Measurements from ENCODE around the gene SLC26A6.

- TF ChIP-seq POLR2A (IDR thresholded peaks at IDR 0.05; ENCODE audit: low read depth, low read length) = no peak
- no peak for TF ChIP-seq TAF1 (IDR thresholded peaks at IDR 0.05; ENCODE audit: low read depth, low read length)
- TF ChIP-seq POLR2AphosphoS5 (IDR thresholded peaks at IDR 0.05; ENCODE audit: low read depth, low read length) = no peak
- TF ChIP-seq SPI1 (IDR thresholded peaks at IDR 0.05; ENCODE audit: low read depth, low read length) = no peak
- TF ChIP-seq PAX5 (IDR thresholded peaks at IDR 0.05; ENCODE audit: insufficient read depth, low read length, severe bottlenecking) = no peak
Measured at GRCh38 chr3:48629894-48630293, 5.4 kb downstream of the SLC26A6 start.
